CD4-positive, alpha-beta T cell (primary cell): ENCODE data around the gene PRSS12. TPM values are rescaled to one million over a fixed set of nuclear protein-coding genes. Genes with fewer than 3 reads are reported as not detected.

Source experiments
- ATAC-seq: fragments of 200-7000 bp; cut with Tn5 transposase; one replicate; pipeline ENCODE4 v1.10.0; 2022; ENCODE audit warnings: mild to moderate bottlenecking; ENCODE audit not compliant: poor library complexity
- CTCF ChIA-PET: fragments of 350-600 bp; sonication (Branson Sonifier 250); formaldehyde crosslinking; loops from one replicate; lab custom pipeline; 2021; ENCODE audit warnings: antibody characterized with exemption, inconsistent platforms; lab: Charles Lee
- POLR2A ChIA-PET: fragments of 350-600 bp; sonication (Branson Sonifier 250); formaldehyde crosslinking; loops from one replicate; lab custom pipeline; 2021; ENCODE audit warnings: antibody characterized with exemption, inconsistent platforms; lab: Charles Lee
- DNase-seq, 14 experiments: peaks; one replicate each; pipeline ENCODE4 v3.0.0-alpha.2; 2013 to 2020; ENCODE audit warnings: mixed read lengths in 2 of 14
- H3K27ac ChIP-seq, 2 donors: one replicate each; pipeline versions ENCODE4 v1.5.1 to v1.7.0; 2013; ENCODE audit warnings: low read length in 2 of 2, low read depth in 1 of 2, mild to moderate bottlenecking in 1 of 2
- H3K27me3 ChIP-seq, 2 experiments: 1 replicate in 1 of 2; 2 replicates in 1 of 2; pipeline versions ENCODE4 v1.6.1 to v1.7.0; 2013; ENCODE audit warnings: low read length in 2 of 2, control low read depth in 1 of 2, mild to moderate bottlenecking in 1 of 2, moderate library complexity in 1 of 2; ENCODE audit not compliant: insufficient read depth in 2 of 2, control insufficient read depth in 1 of 2
- H3K36me3 ChIP-seq: one replicate; pipeline ENCODE4 v1.6.1; 2013; ENCODE audit warnings: low read length, control low read depth; ENCODE audit not compliant: insufficient read depth
- H3K4me1 ChIP-seq: one replicate; pipeline ENCODE4 v1.6.1; 2013; ENCODE audit warnings: low read length, control low read depth; ENCODE audit not compliant: insufficient read depth
- H3K4me3 ChIP-seq: one replicate; pipeline ENCODE4 v1.5.1; 2013; ENCODE audit warnings: mild to moderate bottlenecking, low read length, moderate library complexity
- H3K9me3 ChIP-seq, 2 experiments: 1 replicate in 1 of 2; 2 replicates in 1 of 2; pipeline versions ENCODE4 v1.6.1 to v1.7.0; 2013; ENCODE audit warnings: low read length in 2 of 2, mild to moderate bottlenecking in 2 of 2, control low read depth in 1 of 2, moderate library complexity in 1 of 2; ENCODE audit not compliant: control insufficient read depth in 1 of 2, insufficient read depth in 1 of 2
- H3K27ac Mint-ChIP-seq: one replicate; pipeline ENCODE4 v1.8.0; 2020; ENCODE audit warnings: mixed read lengths
- H3K27me3 Mint-ChIP-seq: one replicate; pipeline ENCODE4 v1.8.0; 2021; ENCODE audit warnings: mixed read lengths
- H3K36me3 Mint-ChIP-seq: one replicate; pipeline ENCODE4 v1.8.0; 2021; ENCODE audit warnings: low read depth, mixed read lengths
- H3K4me1 Mint-ChIP-seq: one replicate; pipeline ENCODE4 v1.8.0; 2021; ENCODE audit warnings: low read depth, mixed read lengths
- H3K4me3 Mint-ChIP-seq: one replicate; pipeline ENCODE4 v1.8.0; 2020; ENCODE audit warnings: mild to moderate bottlenecking, mixed read lengths
- H3K9me3 Mint-ChIP-seq: one replicate; pipeline ENCODE4 v1.8.0; 2020; ENCODE audit warnings: mixed read lengths
- CTCF ChIP-seq: fragments of 200-600 bp; IDR thresholded peaks from one replicate; pipeline ENCODE4 v1.8.0; 2022; ENCODE audit warnings: antibody characterized with exemption, mild to moderate bottlenecking
- intact Hi-C, 2 experiments: fragments of 100-400 bp; cut with DNase I in 1 of 2; cut with micrococcal nuclease in 1 of 2; formaldehyde crosslinking; loops; one replicate each; pipeline versions ENCODE4 v1.15.1 to v1.9.0; 2023 to 2025; cut with DNase I, micrococcal nuclease
- total RNA-seq, 174 experiments: library from RNA in 2 of 174; stranded (reverse) in 2 of 174; gene quantifications; one replicate each; pipeline ENCODE4 v1.2.3 and lab custom pipeline; 2021 to 2026

The PRSS12 gene
- total RNA-seq, 2 experiments from 2014 or later = not detected

GRCh38 chr4:118314221-118314620, 38.6 kb downstream of the PRSS12 start:
- no peak overlapping the region for H3K4me3 Mint-ChIP-seq
- H3K27ac ChIP-seq = no peak overlapping the region
- H3K27me3 ChIP-seq = peaks cover 0 to 6% of the 10 kb centered on the region in 2 experiments
- no peak for TF ChIP-seq CTCF
- ChIA-PET CTCF (no interaction called here), POLR2A (no interaction called here)
- H3K4me1 Mint-ChIP-seq = no peaks in the 10 kb centered on the region
- peaks cover 16% of the 10 kb centered on the region for H3K27me3 Mint-ChIP-seq
- no peaks in the 10 kb centered on the region for H3K36me3 Mint-ChIP-seq
- H3K4me1 ChIP-seq = no peaks in the 10 kb centered on the region
- H3K27ac Mint-ChIP-seq = no peak overlapping the region
- no peaks in the 10 kb centered on the region for H3K36me3 ChIP-seq
- H3K9me3 Mint-ChIP-seq = no peaks in the 10 kb centered on the region
- DNase-seq = no peak
- intact Hi-C loops = no loop called here
- no peak for ATAC-seq
- no peak overlapping the region for H3K4me3 ChIP-seq
- H3K9me3 ChIP-seq = no peaks in the 10 kb centered on the region

- no peak for TF ChIP-seq CTCF
- CTCF ChIA-PET = no interaction called here
- H3K4me1 ChIP-seq = no peaks in the 10 kb centered on the region
- ATAC-seq = no peak
- intact Hi-C loops = no loop called here
- H3K36me3 ChIP-seq = no peaks in the 10 kb centered on the region
- no peak overlapping the region for H3K4me3 ChIP-seq
- no peaks in the 10 kb centered on the region for H3K9me3 Mint-ChIP-seq
- DNase-seq = peak in 1 of 14 experiments; percentile 6
- no peaks in the 10 kb centered on the region for H3K36me3 Mint-ChIP-seq
- H3K4me3 Mint-ChIP-seq = no peak overlapping the region
- peaks cover 0 to 2% of the 10 kb centered on the region in 2 experiments for H3K27me3 ChIP-seq
- H3K4me1 Mint-ChIP-seq = no peaks in the 10 kb centered on the region
- H3K27ac ChIP-seq = no peak overlapping the region
- H3K27me3 Mint-ChIP-seq = peaks cover 5% of the 10 kb centered on the region
- H3K9me3 ChIP-seq = no peaks in the 10 kb centered on the region
- no peak overlapping the region for H3K27ac Mint-ChIP-seq
- POLR2A ChIA-PET = no interaction called here
Measured at GRCh38 chr4:118313098-118313497, 39.7 kb downstream of the PRSS12 start.

- Mint-ChIP-seq H3K36me3 (no peaks in the 10 kb centered on the region), H3K27me3 (peaks cover 17% of the 10 kb centered on the region), H3K9me3 (no peaks in the 10 kb centered on the region), H3K4me3 (no peak overlapping the region), H3K27ac (no peak overlapping the region), H3K4me1 (no peaks in the 10 kb centered on the region)
- H3K4me1 ChIP-seq = no peaks in the 10 kb centered on the region
- no peaks in the 10 kb centered on the region for H3K36me3 ChIP-seq
- POLR2A ChIA-PET = no interaction called here
- CTCF ChIA-PET = interaction anchor here (0.9 kb wide), 1 partner anchor 19 kb away, joined by 3 read pairs; no protein-coding TSS in a partner anchor
- no peak overlapping the region for H3K4me3 ChIP-seq
- H3K27ac ChIP-seq = no peak overlapping the region
- intact Hi-C loops = no loop called here
- H3K27me3 ChIP-seq = no peaks in the 10 kb centered on the region
- DNase-seq (no peak), ATAC-seq (no peak)
- TF ChIP-seq CTCF = no peak
- H3K9me3 ChIP-seq = no peaks in the 10 kb centered on the region
Measured at GRCh38 chr4:118308306-118309030, 44.3 kb downstream of the PRSS12 start.
